SK-N-MC (cell line): Measurements from ENCODE around the gene NOTCH2.

Source experiments
- EZH2 ChIP-seq: fragments of 200-600 bp; sonication (generic); IDR thresholded peaks from one replicate; pipeline ENCODE4 v1.6.1; 2017; ENCODE audit warnings: antibody characterized with exemption
- POLR2AphosphoS5 ChIP-seq: IDR thresholded peaks from 2 replicates; pipeline ENCODE4 v1.6.1; 2012; ENCODE audit warnings: mild to moderate bottlenecking, low read depth, low read length, borderline replicate concordance

DNA sequence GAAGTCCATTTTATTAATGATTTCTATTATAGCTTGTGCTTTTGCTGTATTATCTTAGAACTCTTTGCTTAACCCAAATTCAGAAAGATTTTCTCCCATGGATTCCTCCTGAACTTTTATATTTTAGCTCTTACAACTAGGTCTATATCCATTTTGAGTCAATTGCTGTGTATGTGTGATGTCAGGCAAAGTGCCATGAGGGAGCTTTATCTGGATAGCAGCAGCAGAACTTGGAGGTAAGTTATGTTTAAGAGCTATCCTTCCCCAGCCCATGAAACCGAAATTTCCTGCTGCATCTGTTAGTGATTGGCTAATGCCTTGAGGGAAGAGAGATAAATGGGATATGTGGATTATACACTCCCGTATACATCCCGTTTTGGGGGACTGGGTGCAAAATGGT is 203.0 kb downstream of the NOTCH2 start:
- no peak for TF ChIP-seq POLR2AphosphoS5
- no peak for TF ChIP-seq EZH2
